Myocyte (in vitro differentiated cells): Measurements from ENCODE around the gene SPATA1. TPM values are rescaled to one million over a fixed set of nuclear protein-coding genes. Genes with fewer than 3 reads are reported as not detected.

ENCODE experiments used
- DNase-seq: peaks from one replicate; pipeline ENCODE4 v3.0.0-alpha.2; 2012; ENCODE audit warnings: low read depth
- polyA plus RNA-seq: library from polyadenylated mRNA; unstranded; fragments of >200 nt; gene quantifications from one replicate; pipeline ENCODE4 v1.2.1, GENCODE V29; 2012; ENCODE audit warnings: missing spikeins
- total RNA-seq: library from RNA; depleted of rRNA; stranded (reverse); fragments of >200 nt; gene quantifications from 2 replicates; pipeline ENCODE4 v1.2.3, GENCODE V29; 2014

The SPATA1 gene, protein sequence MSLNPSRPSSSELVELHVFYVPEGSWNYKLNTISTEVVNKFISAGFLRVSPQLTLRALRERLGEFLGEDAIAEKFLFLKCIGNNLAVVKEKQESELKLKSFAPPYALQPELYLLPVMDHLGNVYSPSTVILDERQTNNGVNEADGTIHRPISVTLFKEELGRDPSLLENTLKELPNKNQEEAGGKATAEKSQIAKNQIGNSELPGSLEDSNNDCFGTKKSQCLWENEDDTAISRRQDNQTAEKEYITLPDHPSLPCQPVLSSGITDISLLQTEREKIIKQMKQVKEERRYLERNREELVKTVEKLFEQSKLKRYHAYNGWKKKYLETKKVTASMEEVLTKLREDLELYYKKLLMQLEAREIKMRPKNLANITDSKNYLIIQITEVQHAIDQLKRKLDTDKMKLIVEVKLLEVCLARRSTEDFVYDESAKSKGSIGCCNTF
- 0.19 and 5.9 TPM in 2 replicates for total RNA-seq
- polyA plus RNA-seq: 1.3 TPM

DNA sequence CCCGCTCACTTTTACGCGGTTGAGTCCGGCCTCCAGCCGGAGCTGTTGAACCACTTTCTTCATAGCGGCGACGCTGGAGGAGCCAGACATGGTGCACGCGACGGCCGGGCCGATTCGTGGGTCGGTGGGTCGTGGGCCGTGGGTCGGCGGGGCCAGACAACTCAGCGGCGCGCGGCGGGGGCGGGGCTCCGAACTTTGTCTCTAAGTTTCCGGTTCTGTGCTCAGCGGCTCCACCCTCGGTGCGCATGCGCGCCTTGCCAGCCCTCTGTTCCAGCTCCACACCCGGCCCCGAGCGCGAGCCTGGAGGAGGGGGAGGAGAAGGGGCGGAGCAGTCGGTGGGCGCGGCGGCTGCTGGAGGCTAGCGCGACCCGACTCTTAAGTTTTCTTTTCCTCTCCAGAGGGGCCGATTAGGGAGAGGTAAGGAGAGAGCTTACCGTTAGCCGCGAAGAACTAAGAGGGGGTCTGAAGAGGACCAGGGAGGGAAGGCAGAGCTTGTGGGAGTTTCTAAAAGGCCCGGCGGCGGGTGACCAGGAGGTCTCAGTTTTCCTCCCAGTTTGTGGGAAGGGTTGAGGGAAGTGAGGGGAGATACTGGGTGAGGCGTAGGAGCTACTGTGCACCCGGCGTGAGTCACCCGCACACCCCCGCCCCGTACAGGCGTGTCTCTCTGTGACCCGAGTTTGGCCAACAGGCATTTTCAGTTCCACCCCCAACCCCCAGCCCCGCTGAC is at the start of gene SPATA1, which contains the start of gene GNG5:
Gene SPATA1, plus strand, starts transcription at position 385 of the 727 bp plus-strand sequence. CDS start 9,974 bp downstream, outside the sequence.
Gene GNG5, minus strand, starts transcription at position 580 of the 727 bp plus-strand sequence. Its CDS starts 490 bp downstream, at position 90.
- peak; percentile 99 for DNase-seq

DNA sequence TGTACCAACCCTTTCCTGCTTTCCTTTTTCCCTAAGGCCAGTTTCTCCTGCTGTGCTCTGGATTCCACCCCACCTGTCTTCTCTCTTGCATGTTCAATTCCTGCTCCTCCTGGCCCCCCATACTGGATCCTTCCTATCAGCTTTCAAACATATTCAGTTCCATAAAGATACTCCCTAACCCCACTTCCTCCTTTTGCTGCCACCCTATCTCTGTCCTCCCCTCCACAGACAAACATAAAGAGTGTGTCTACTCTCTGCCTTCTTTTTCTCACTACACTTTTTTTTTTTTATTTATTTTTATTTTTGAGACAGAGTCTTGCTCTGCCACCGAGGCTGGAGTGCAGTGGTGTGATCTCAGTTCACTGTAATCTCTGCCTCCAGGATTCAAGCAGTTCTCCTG is 44.1 kb upstream of the SPATA1 start:
- DNase-seq: no peak

DNA sequence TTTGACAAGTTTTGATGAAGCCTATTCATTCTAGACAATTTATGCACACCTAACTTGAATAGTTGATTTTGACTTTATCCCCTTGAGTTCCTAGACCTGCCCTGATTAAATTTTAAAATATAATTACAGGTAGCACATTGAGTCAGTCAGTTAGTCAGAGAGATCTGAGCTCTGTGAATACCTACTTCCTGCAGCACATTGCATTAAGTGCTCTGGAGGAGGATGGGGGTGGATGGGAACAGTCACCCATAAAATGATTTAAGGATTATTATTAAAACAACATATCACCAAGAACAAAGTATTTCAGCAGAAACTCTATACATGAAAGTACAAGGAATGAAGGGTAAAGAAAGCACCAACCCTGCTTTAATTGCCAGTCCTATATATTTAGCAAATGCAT is 38.9 kb upstream of the SPATA1 start:
- DNase-seq: no peak

DNA sequence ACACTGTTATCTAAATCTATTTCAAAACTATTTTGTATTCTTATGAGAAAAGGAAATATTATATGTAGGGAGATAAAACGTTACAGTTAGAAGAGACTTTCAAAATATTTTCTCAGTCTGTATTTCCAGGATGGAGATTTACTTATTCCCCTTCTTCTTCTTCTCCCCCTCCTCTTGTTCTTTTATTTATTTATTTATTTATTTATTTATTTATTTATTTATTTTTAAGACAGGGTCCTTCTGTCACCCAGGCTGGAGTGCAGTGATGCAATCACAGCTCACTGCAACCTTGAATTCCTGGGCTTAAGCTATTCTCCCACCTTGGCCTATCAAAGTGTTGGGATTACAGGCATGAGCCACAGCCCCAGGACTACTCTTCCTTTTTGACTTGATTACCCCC is 30.0 kb upstream of the SPATA1 start:
- DNase-seq: no peak

DNA sequence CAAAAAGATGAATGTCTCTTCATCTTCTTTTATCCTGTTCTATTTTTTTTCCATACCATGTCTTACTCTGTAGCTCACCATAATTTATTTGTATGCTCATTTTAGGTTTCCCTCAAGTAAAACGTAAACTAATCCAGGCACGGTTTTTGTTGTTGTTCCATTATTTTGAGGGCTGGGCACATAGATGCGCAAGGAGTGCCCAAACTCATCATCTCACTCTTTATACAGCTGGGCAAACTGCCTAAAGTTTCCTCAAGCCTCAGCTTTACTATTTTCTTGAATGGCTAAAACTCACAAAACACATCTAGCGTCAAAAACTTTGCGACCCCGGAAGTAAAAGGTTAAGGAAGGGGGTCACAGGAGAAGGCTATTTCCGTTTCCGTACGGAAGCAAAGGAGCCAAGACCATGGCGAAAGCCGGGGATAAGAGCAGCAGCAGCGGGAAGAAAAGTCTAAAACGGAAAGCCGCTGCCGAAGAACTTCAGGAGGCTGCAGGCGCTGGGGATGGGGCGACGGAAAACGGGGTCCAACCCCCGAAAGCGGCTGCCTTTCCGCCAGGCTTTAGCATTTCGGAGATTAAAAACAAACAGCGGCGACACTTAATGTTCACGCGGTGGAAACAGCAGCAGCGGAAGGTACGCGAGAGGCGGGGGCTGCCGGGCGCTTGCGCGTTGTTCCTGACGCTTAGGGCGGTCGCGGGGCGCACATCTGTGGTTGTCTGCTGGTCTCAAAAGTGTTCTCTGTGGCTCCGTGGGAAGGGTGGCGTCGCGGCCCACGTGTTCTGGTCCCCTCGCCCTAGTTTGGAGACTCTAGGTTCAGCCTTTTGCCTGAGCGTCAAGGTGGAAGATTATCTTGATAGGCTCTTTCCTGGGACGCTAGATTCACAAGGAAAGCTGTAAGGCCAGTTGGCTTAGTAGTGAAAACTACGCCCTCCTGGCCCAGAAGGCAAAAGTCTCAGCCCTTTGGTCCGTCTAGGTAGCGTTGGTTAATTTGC is 27.0 kb upstream of the SPATA1 start, which contains the start of gene RPF1:
Gene RPF1, plus strand, starts transcription at position 391 of the 993 bp plus-strand sequence. Its CDS starts 16 bp downstream, at position 407.
- DNase-seq: peak; percentile 92

DNA sequence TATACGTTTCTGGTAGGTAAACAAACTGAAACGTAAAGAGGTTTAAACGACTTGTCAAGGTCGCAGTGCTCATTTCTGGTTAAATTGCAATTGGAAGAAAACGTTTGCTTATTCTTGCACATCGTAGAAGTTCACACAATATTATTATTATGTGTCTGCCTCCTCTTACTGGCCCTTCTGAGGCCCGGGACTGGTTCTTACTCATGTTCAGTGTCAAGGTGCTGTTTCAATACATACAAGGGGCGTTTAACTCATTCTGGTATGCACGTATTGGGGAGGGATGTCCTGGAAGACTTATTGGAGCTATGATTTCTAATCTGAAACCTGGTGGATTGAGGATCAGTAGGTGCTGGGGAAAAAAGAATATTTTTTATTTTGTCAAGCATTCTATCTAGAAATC is 26.2 kb upstream of the SPATA1 start:
- DNase-seq: peak; percentile 3

DNA sequence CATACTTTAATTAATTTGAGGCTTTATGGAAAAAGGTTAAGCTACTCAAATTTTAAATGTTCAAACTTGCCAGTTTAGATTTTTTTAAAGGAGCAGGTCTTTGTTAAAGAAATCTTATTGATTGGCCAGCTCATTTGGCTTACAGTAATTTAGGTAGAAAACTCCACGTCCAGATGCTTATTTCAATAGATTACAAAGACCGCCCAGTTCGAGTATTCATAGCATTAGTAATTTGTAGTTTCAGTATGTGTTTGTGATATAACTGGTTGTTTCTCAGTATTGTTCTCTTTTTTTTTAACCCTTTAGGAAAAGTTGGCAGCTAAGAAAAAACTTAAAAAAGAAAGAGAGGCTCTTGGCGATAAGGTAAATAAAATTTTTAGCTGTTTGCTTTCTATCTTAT is 25.5 kb upstream of the SPATA1 start:
- no peak for DNase-seq

DNA sequence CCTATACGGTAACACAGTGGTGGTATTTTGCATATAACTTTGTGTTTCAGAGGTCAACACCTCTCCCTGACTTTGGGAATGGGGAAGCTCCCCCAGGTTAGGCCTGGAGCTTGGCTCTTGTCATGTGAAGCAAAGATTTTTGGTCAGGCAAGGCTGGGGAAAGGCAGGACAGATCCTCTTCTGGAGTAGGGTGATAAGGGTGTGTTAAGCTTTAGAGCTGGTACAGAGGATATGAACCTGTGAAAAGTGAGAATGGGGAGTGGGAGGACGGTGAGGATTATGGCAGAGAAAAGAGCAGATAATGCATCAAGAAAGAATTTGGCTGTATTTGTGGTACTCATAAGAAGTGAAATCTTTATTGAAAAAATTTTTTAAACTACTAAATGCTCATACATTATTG is 24.9 kb upstream of the SPATA1 start:
- no peak for DNase-seq

DNA sequence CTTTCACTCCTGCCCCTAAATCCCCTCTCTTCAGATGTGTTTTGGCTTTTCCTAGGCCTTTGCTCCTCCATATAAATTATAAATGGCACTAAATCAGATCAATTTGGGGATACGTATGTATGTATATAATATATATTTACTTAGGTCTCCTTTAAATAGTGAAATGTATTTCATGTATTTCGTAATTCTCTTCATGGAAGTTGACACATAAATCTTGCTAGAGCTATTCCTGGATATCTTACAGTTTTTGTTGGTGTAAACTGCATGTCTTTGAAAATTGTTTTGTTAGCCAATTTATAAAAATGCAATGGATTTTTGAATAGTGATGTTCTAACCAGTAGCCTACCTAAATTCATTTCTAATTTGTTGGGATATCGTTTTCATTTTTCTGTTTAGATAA is 18.1 kb upstream of the SPATA1 start:
- no peak for DNase-seq

DNA sequence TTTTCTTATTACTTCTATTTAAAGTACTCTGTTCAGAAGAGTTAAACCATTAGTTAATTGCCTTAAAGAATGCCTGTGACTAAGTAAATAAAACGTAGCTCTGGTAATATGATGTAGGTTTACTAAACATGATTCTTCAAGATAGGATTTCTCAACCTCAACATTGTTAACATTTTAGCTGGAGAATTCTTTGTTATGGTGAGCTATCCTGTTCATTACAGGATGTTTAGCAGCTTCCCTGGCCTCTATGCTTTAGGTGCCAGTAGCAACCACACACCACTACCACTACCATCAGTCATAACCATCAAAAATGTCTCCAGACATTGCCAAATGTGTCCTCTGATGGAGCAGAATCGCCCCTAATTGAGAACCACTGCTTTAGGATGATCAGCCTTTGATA is 16.4 kb upstream of the SPATA1 start:
- DNase-seq: no peak

DNA sequence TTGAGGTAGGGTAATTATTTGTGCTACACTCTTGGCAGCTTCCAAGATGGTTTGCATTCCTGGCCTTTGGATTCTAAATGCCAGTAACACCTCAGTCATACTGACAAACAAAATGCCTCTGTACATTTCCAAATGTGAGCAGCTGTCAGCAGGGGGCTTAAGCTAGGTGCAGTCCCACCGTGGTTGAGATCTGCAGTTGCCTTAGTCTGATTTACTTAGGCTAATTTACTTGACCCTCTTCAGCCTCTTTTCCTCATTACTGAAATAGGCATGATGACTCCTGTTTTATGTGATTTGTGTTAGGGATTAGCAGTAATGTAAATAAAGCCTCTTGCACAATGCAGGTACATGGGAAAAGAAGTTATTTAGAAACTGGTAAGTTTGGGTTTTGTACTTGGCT is 13.5 kb upstream of the SPATA1 start:
- DNase-seq: peak; percentile 56

DNA sequence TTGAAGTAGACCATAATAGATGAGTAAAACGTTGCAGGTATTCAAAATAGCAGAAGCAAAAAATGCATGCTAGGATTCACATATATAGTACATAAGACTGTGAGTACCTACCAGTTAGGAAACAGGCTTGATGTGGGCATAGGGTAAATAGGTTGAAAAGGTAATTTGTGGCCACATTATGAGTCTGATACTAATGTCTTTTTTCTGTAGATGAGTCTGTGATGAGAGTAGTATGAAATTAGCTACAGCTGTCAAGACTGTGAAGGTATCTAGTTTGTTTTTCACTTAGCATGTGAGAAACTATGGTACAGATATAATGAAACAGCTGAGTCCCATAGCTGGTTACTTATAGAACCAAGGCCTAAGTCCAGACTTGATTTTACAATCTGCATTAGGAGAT is 12.4 kb upstream of the SPATA1 start:
- DNase-seq: no peak

DNA sequence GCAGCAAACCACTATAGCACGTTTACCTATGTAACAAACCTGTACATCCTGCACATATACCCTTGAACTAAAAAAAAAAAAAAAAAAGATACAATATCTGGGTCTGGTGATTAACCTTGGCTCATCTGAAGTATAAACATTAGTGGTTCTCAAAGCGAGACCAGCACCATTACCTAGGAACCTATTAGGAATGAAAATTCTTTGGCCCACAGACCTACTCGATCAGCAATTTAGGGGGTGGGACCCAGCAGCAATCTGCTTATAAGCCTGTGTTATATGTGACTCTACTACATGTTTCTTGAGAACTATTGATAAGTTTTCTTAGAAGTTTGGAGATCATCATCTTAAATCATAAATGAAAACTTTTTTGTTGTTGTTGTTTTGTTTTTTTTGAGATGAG is 9.7 kb upstream of the SPATA1 start:
- no peak for DNase-seq

DNA sequence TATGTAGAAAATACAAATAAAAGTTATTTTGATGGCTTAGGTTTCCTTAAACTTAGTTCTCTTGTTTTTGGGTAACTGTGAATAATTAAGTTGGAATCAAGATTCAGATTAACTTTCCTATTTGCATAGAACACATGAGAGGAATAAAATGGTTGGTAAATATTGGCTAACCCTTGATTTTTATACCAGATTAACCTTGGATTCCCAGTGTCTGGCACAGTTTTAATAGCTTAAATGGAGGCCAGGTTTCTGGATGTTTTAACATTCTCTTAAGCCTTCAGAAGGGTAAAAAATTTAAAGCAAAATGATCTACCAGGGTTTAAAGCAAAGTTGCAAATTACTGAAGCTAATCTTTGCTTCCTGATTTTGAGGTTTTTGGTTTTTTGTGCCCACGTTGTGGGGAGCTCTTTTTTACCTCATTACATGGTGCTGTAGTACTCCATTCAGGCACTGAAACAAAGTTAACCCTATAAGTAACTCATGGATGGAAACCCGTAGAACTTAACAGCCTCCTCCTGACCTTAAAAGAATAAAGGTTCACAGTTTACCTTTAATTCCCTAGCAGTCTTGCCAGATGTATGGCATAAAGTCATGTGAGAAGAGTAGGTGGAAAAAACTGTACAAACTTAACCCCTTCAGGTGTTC is 8.4 kb upstream of the SPATA1 start:
- DNase-seq: no peak

DNA sequence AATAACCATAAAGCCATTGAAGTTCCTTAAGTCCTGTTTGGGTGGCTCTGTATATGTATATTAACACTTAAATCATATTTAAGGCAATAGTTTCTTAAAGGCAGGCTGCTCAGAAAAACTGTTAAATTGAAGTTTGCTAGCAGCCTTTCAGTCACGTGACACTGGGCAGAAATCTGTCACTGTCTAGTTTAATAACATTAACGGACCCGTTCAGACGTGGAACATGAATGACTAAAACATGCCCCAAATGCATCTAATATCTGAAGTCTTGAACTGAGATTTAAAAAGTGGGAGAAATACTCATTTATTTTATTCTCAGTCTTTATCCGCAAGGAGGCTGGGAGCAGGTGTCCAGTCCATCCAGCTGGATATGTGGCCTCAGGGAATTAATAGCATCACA is 3.3 kb upstream of the SPATA1 start:
- no peak for DNase-seq

DNA sequence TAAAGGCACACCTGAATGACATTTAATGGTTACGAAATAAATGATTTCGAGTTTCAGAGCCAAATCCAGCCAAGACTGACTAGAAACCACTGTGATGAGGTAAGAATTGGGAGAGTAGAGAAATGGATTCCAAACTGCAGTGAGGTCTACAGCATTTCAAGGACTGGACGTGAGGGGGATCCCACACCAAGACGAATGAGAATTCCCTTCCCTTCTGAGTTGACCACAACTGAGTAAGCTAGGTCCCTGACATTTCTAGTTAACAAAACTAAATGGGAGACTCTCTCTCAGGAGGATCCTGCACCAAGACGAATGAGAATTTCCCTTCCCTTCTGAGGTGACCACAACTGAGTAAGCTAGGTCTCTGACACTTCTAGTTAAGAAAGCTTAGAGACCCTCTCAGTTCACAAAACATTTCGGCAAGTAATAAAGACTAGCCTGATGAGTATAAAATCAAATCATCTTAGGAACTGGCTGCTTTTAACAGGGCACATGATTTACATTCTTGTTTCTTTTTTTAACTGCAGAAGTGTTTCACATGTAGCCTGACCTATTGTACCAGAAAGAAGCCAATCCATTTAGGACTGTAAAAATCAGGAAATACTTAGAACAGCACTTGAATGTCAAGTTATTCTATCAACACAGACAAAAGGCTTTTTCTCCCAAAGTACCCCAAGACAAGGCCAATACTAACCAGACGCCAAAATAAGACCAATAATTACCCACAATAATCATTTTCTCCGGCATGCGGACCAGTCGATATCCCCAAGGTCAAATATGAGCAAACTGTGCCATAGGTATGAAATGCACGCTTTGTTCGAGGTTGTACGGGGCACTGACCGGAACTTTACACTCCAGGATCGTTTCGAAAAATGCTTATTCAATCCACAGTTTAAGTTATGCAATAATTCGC is 1.4 kb upstream of the SPATA1 start:
- peak; percentile 61 for DNase-seq

DNA sequence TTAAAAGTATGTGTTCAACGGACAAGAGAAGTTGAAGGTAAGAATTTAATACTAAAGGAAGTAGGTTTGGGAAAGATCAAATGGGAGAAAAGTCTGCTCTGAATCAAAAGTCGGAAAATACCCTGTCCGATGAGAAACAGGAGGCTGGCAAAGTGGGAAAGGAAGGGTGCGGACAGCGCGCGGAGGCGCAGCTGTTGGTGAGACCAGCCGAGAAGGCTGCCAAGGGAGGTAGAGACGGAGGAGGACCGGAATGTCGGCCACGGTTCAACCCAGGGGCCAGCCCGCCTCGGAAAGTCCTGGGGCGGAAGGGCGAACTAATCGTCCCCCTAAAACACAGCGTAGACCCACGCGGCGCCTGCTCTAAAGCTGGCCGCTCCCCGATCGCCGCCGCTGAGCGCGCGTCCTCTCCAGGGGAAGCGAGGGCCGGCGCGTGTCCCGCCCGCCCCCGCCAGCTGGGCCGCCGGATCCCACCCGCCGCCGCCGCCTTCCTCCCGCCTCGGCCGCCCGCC is 639 bp upstream of the SPATA1 start:
- DNase-seq: peak; percentile 79

DNA sequence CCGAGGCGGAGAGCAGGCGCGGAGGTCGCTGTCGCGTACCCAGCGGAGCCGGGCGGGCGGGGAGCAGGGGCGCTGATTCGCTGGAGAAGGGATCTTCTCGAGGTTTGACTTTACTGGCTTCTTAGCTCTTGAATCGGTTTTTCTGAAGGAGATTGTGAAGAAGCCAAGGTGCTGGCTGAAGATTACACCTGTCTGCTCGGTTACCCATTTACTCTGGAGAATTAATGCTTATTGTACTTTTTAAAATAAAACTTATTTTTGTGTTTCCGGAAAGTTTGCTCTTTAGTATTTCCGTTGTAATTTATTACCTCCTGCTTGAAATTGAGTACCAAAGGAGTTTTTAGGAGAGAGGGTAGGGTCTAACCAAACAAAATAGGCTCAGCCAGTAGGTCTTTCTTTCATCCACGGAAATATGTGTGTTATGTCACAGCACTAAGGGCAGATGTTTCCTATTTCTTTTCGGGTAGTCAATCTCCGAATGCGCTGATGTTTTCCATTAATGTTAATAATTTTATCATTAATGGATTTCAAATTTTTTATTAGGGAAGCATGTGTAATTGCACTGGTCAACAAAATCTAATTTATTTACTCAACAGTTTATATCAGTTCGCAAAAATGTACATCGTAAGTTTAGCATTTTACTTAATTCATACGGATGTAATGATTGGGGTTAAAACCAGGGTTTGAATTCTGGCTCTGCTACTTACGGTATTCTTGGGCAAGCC is 705 bp downstream of the SPATA1 start:
- DNase-seq: no peak
